ENCODE measurements around the gene SCD5.

SCD5 gene

DNA sequence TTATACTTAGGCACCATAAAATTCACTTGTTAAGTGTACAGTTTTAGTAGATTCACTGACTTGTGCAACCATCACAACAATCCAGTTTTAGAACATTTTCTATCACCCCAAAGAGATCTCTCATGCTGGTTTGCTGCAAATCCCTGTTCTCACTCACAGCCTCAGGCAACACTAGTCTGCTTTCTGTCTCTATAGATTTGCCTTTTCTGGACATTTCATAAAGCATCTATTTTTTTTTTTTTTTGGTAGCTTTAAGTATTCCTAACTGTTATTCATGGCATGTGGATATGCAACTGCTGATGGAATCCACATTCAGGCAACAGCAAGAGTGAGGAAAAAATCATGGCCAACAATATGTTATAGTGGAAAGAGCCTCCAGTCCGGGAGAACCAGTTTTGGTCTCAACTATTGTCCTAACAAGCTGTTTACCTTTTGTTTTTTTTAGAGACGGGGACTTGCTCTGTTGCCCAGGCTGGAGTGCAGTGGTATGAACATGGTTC lies 209.8 kb downstream of the SCD5 start:
- DNase-seq (ENCODE audit: low spot score): no peak

DNA sequence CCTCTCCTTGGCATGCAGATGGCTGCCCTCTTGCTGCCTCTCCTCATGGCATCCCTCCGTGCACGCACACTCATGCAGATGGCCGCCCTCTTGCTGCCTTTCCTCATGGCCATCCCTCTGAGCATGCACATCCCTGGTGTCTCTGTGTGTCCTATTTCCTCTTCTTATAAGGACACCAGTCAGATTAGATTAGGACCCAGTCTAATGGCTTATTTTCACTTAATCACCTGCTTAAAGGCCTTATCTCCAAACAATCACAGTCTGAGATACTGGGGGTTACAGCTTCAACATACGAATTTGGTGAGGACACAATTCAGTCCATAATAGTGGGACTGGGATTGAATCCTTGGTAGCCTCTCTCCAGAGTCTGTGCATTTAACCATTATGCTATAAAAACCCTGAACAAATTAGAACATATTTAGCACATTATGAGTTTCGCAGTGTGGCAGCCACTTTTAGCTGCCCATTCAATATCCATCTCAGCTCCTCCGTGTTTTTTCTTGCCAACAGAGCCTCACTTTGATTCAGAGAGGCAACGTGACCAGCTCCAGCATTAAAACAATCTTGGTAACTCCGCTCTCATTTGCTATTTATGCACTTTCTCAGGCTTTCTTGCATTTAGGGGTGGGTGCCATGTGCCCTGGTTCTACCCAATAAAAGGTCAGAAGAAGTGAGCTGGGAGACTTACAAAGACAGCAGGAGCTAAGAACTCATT lies 210.6 kb downstream of the SCD5 start:
- no peak for DNase-seq (ENCODE audit: low spot score)

DNA sequence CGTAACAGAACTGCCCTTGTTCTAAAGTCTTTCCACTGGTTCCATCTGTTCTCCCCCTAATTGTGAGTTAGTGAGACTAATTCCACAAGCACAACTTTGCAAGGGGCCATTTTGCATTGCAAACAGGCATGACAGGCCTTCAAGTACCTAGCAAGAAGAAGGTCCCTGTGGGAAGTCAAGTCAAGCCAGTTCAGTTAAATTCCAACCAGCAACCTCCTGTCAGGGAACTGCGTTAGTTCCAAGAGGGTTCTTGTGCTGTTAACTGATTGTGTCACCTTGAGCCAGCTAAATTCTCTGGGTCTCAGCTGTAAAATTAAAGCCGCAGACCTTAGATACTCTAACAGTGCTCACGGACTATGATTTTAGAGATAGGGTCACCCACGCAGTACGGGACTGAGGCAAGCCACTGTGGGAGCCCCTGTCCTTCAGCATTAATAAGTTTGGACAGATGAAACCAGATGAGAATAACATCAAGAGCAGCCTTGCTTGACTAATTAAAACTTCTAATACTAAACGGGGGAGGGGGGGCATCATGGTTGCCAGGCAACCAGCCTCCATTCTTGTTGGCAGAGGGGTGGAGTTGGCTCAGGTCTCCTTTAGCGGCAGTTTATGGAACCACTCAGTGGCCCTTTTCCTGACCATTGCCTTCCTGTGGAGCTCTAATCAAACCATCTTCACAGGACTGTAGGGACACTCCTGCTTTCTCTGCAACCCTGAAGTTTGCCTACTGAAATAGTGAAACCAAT lies 212.7 kb downstream of the SCD5 start:
- peak; percentile 36 for DNase-seq (ENCODE audit: low spot score)

DNA sequence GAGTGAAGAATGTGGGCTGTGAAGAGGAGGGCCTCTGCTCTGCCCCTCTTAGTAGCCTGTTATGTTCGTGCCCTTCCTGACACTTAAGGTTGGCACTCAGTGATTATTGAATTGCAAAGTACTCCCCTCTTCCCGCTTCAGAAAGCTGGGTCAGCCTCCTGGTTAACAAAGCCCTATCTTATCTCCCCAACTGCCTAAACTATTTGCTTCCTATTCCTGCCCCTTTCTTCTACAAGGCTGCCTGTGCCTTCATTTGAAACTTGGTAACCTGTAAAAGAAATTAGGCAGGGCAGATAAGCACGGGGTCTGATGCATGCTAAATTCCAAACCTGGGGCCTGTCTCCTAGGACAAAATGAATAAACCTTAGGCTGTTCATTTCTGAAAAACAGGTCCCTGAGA lies 213.7 kb downstream of the SCD5 start:
- DNase-seq (ENCODE audit: low spot score): no peak

DNA sequence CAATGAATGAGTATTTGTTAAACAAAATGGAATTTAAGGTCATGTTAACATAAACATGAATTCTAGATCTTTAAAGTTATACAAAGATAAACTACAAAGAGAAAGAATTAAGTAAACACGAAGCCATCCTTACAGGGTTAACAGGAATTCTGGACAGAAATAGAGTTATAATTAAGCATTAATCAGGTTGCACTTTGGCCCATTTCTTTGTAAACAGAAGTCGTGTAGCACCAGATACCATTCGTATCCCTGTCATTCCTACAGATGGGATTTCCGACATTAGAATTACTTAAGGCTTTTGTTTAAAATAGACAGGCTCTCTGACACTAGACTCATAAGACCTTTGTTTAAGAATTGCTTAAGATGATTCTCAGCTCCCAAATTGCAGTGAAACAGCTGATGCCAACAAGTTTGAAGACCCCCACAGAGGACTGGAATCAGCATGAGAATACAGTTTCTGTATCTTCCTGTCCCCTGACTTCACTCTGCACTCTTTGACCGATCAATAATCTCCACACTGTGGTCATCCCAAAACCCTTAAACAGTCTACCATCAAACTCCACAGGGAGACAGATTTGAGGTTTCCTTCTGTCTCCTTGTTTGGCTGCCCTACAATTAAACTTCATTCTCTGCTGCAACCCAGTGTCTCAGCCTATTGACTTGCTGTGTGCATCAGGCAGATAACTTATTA lies 214.6 kb downstream of the SCD5 start:
- DNase-seq (ENCODE audit: low spot score): no peak

DNA sequence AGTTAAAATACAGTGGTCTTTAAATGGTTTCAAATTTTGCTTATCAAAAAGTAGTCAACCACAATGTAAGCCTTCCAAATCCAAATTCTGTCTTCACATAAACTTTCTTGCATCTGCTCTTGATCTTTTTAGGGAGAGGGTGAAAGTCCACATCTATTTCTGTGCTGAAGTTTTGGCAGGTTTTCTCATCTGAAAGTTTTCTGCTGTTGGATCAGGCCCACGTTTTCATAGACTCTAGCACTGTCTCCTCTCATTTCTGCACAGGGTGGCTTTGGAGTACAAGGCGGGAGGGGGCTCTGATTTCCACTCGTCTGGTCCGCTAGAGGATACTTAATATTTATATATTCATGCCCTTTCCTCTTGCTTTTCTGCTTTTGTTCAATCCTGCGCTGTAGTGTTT lies 218.7 kb downstream of the SCD5 start:
- DNase-seq (ENCODE audit: low spot score): no peak

Measured in iPS-NIHi11 (cell line).